HepG2 (cell line): Measurements from ENCODE around the gene CATSPERE. TPM values are rescaled to one million over a fixed set of nuclear protein-coding genes. Genes with fewer than 3 reads are reported as not detected.

ENCODE experiments used
- ARNT ChIP-seq: fragments of 450-650 bp; IDR thresholded peaks from 2 replicates; pipeline ENCODE4 v1.6.1; 2017
- HMG20A ChIP-seq: IDR thresholded peaks from 2 replicates; pipeline ENCODE4 v1.6.1; 2016; ENCODE audit warnings: borderline replicate concordance
- ISX ChIP-seq: sonication (generic); formaldehyde crosslinking; conservative IDR thresholded peaks from 2 replicates; pipeline ENCODE4 v1.5.0; 2020; ENCODE audit warnings: missing genetic modification reagents
- KDM5B ChIP-seq: sonication (generic); formaldehyde crosslinking; IDR thresholded peaks from 2 replicates; pipeline ENCODE4 v1.4.0; 2020; ENCODE audit warnings: missing genetic modification reagents, mild to moderate bottlenecking, borderline replicate concordance
- MEIS1 ChIP-seq: sonication (generic); formaldehyde crosslinking; IDR thresholded peaks from 2 replicates; pipeline ENCODE4 v1.9.0; 2021; ENCODE audit warnings: mild to moderate bottlenecking, missing genetic modification reagents, moderate library complexity, borderline replicate concordance
- RELA ChIP-seq: sonication (generic); formaldehyde crosslinking; IDR thresholded peaks from 2 replicates; pipeline ENCODE4 v1.4.0; 2020; ENCODE audit warnings: missing genetic modification reagents
- ZBTB20 ChIP-seq: sonication (generic); formaldehyde crosslinking; IDR thresholded peaks from 2 replicates; pipeline ENCODE4 v1.8.1; 2023; ENCODE audit warnings: missing genetic modification reagents, low read depth, mild to moderate bottlenecking, borderline replicate concordance
- ZMYM4 ChIP-seq: sonication (generic); formaldehyde crosslinking; IDR thresholded peaks from 2 replicates; pipeline ENCODE4 v1.8.1; 2023; ENCODE audit warnings: mild to moderate bottlenecking, missing genetic modification reagents
- ZNF20 ChIP-seq: sonication (generic); formaldehyde crosslinking; IDR thresholded peaks from 2 replicates; pipeline ENCODE4 v1.4.0; 2020; ENCODE audit warnings: mild to moderate bottlenecking, moderate library complexity, missing genetic modification reagents
- ZNF225 ChIP-seq: sonication (generic); formaldehyde crosslinking; IDR thresholded peaks from 2 replicates; pipeline ENCODE4 v1.4.0; 2020; ENCODE audit warnings: mild to moderate bottlenecking, missing genetic modification reagents
- ZNF292 ChIP-seq: sonication (generic); formaldehyde crosslinking; IDR thresholded peaks from 2 replicates; pipeline ENCODE4 v1.8.1; 2022; ENCODE audit warnings: mild to moderate bottlenecking, low read depth, missing genetic modification reagents, borderline replicate concordance
- ZNF629 ChIP-seq: sonication (generic); formaldehyde crosslinking; conservative IDR thresholded peaks from 2 replicates; pipeline ENCODE4 v1.5.0; 2020; ENCODE audit warnings: missing genetic modification reagents
- ZNF652 ChIP-seq: IDR thresholded peaks from 2 replicates; pipeline ENCODE4 v1.6.1; 2016; ENCODE audit warnings: low read depth, borderline replicate concordance
- polyA plus RNA-seq, 8 experiments: library from polyadenylated mRNA; depleted of rRNA in 3 of 8; stranded (reverse) in 7 of 8; unstranded in 1 of 8; fragments of >200 nt; fragmentation: Illumina TruSeq in 4 of 8; extraction: Trizol in 4 of 8; gene quantifications; 2 replicates each; pipeline versions ENCODE4 v1.2.1 to v1.2.3, GENCODE V29; 2011 to 2016; ENCODE audit warnings: low read depth in 4 of 8, missing spikeins in 1 of 8, mixed read lengths in 1 of 8; ENCODE audit not compliant: insufficient read depth in 1 of 8
- total RNA-seq, 5 experiments: library from RNA; depleted of rRNA; stranded (reverse); fragments of >200 nt; fragmentation: Illumina TruSeq; extraction: Trizol; gene quantifications; 2 replicates each; pipeline ENCODE4 v1.2.3, GENCODE V29; 2016; ENCODE audit warnings: low read depth in 1 of 5
- TF ChIP-seq, protein P1 (sequence below): sonication (generic); formaldehyde crosslinking; IDR thresholded peaks from 2 replicates; pipeline ENCODE4 v1.4.0; 2020; ENCODE audit warnings: mild to moderate bottlenecking, missing genetic modification reagents
- TF ChIP-seq, protein P2 (sequence below): sonication (generic); formaldehyde crosslinking; conservative IDR thresholded peaks from 2 replicates; pipeline ENCODE4 v1.4.0; 2020; ENCODE audit warnings: missing genetic modification reagents
- TF ChIP-seq, protein P3 (sequence below): sonication (generic); formaldehyde crosslinking; IDR thresholded peaks from 2 replicates; pipeline ENCODE4 v1.4.0; 2020; ENCODE audit warnings: missing genetic modification reagents
- TF ChIP-seq, protein P4 (sequence below): sonication (generic); formaldehyde crosslinking; IDR thresholded peaks from 2 replicates; pipeline ENCODE4 v1.4.0; 2020; ENCODE audit warnings: mild to moderate bottlenecking, missing genetic modification reagents
- TF ChIP-seq, protein P5 (sequence below): sonication (generic); formaldehyde crosslinking; IDR thresholded peaks from 2 replicates; pipeline ENCODE4 v1.4.0; 2020; ENCODE audit warnings: missing genetic modification reagents, mild to moderate bottlenecking, borderline replicate concordance

Gene CATSPERE
- total and polyA plus RNA-seq, 2 of the 13 experiments (the other 11 are each of a cell fraction or from before 2014, with no cell fraction given), result 0.34 to 0.51 TPM

DNA sequence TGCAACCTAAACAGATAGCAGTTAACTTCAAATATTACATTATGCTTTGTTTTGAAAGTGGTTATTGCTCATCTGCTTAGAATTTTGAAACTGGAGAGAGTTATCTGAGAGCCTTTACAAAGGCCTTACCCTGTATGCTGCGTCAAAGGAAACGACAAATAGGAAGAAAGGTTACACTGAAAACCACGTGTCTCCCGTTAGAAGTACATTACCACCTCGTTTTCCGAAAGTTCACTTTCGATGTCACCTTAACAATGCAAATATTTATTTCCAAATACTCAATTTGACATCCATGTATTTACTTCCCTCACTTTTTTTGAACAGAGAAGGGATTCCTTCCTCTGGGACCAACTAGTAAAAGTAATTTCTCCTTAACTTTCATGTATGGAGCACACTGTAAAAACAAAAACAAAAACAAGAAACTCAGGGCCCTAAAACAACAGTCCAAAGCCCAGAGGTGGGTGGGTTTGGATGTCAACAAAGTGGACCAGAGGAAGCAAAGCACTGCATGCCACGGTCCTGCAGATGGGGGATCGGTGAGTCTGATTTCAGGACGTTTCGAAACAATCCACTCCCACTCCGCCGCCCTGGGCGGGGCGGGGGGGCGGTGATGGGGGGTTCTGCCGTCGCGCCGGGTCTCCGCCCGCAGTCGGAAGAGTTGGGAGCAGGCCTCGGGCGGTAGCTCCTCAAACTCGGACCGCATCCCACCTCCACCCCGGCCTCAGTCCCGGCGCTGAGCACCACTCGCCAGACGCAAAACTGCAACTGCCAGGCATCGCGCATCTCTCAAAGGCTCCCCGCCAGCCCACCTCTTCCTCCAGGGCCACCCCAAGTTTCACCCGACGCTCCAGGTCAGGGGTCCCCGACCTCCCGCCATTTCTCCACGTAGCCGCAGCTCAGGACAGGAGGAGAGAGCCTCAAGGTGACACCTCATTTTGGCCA, 10.2 kb upstream of the CATSPERE start (continued):
- TF ChIP-seq, protein P1, sequence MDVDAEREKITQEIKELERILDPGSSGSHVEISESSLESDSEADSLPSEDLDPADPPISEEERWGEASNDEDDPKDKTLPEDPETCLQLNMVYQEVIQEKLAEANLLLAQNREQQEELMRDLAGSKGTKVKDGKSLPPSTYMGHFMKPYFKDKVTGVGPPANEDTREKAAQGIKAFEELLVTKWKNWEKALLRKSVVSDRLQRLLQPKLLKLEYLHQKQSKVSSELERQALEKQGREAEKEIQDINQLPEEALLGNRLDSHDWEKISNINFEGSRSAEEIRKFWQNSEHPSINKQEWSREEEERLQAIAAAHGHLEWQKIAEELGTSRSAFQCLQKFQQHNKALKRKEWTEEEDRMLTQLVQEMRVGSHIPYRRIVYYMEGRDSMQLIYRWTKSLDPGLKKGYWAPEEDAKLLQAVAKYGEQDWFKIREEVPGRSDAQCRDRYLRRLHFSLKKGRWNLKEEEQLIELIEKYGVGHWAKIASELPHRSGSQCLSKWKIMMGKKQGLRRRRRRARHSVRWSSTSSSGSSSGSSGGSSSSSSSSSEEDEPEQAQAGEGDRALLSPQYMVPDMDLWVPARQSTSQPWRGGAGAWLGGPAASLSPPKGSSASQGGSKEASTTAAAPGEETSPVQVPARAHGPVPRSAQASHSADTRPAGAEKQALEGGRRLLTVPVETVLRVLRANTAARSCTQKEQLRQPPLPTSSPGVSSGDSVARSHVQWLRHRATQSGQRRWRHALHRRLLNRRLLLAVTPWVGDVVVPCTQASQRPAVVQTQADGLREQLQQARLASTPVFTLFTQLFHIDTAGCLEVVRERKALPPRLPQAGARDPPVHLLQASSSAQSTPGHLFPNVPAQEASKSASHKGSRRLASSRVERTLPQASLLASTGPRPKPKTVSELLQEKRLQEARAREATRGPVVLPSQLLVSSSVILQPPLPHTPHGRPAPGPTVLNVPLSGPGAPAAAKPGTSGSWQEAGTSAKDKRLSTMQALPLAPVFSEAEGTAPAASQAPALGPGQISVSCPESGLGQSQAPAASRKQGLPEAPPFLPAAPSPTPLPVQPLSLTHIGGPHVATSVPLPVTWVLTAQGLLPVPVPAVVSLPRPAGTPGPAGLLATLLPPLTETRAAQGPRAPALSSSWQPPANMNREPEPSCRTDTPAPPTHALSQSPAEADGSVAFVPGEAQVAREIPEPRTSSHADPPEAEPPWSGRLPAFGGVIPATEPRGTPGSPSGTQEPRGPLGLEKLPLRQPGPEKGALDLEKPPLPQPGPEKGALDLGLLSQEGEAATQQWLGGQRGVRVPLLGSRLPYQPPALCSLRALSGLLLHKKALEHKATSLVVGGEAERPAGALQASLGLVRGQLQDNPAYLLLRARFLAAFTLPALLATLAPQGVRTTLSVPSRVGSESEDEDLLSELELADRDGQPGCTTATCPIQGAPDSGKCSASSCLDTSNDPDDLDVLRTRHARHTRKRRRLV (CRISPR knock-in tag), result no peak
- TF ChIP-seq ZNF292 (CRISPR knock-in tag), result no peak
- TF ChIP-seq ZMYM4 (CRISPR knock-in tag), result no peak
- no peak for TF ChIP-seq KDM5B (CRISPR knock-in tag)
- no peak for TF ChIP-seq HMG20A (CRISPR knock-in tag)
- TF ChIP-seq ZNF652 (CRISPR knock-in tag), result no peak
- no peak for TF ChIP-seq ARNT
- TF ChIP-seq, protein P2, sequence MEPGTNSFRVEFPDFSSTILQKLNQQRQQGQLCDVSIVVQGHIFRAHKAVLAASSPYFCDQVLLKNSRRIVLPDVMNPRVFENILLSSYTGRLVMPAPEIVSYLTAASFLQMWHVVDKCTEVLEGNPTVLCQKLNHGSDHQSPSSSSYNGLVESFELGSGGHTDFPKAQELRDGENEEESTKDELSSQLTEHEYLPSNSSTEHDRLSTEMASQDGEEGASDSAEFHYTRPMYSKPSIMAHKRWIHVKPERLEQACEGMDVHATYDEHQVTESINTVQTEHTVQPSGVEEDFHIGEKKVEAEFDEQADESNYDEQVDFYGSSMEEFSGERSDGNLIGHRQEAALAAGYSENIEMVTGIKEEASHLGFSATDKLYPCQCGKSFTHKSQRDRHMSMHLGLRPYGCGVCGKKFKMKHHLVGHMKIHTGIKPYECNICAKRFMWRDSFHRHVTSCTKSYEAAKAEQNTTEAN (CRISPR knock-in tag), result no peak
- TF ChIP-seq ZNF225, result peak; percentile 95; the same call in 1 of the 2 replicates
- no peak for TF ChIP-seq ISX (CRISPR knock-in tag)
- TF ChIP-seq MEIS1 (CRISPR knock-in tag), result peak; percentile 64; the same call in 1 of the 2 replicates
- TF ChIP-seq, protein P3, sequence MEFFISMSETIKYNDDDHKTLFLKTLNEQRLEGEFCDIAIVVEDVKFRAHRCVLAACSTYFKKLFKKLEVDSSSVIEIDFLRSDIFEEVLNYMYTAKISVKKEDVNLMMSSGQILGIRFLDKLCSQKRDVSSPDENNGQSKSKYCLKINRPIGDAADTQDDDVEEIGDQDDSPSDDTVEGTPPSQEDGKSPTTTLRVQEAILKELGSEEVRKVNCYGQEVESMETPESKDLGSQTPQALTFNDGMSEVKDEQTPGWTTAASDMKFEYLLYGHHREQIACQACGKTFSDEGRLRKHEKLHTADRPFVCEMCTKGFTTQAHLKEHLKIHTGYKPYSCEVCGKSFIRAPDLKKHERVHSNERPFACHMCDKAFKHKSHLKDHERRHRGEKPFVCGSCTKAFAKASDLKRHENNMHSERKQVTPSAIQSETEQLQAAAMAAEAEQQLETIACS (CRISPR knock-in tag), result no peak
- no peak for TF ChIP-seq ZNF20 (CRISPR knock-in tag)
- TF ChIP-seq RELA (CRISPR knock-in tag), result no peak
- no peak for TF ChIP-seq ZBTB20
- TF ChIP-seq ZNF629 (CRISPR knock-in tag), result no peak
- TF ChIP-seq, protein P4, sequence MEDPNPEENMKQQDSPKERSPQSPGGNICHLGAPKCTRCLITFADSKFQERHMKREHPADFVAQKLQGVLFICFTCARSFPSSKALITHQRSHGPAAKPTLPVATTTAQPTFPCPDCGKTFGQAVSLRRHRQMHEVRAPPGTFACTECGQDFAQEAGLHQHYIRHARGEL (CRISPR knock-in tag), result no peak
- TF ChIP-seq, protein P5, sequence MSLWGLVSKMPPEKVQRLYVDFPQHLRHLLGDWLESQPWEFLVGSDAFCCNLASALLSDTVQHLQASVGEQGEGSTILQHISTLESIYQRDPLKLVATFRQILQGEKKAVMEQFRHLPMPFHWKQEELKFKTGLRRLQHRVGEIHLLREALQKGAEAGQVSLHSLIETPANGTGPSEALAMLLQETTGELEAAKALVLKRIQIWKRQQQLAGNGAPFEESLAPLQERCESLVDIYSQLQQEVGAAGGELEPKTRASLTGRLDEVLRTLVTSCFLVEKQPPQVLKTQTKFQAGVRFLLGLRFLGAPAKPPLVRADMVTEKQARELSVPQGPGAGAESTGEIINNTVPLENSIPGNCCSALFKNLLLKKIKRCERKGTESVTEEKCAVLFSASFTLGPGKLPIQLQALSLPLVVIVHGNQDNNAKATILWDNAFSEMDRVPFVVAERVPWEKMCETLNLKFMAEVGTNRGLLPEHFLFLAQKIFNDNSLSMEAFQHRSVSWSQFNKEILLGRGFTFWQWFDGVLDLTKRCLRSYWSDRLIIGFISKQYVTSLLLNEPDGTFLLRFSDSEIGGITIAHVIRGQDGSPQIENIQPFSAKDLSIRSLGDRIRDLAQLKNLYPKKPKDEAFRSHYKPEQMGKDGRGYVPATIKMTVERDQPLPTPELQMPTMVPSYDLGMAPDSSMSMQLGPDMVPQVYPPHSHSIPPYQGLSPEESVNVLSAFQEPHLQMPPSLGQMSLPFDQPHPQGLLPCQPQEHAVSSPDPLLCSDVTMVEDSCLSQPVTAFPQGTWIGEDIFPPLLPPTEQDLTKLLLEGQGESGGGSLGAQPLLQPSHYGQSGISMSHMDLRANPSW, result no peak
